Karpas-422 (cell line): Measurements from ENCODE around the gene UEVLD. TPM values are rescaled to one million over a fixed set of nuclear protein-coding genes. Genes with fewer than 3 reads are reported as not detected.

Experiments
- DNase-seq: peaks from one replicate; pipeline ENCODE4 v3.0.0-alpha.2; 2015
- H2AFZ ChIP-seq: fragments of 200-600 bp; sonication (generic); 2 replicates; pipeline ENCODE4 v1.6.1; 2014; ENCODE audit warnings: antibody characterized with exemption, low read length, mixed read lengths
- H3K27ac ChIP-seq: fragments of 200-600 bp; sonication (generic); 2 replicates; pipeline ENCODE4 v1.5.1; 2014; ENCODE audit warnings: mild to moderate bottlenecking, low read length, moderate library complexity
- H3K27me3 ChIP-seq: fragments of 200-600 bp; sonication (generic); 2 replicates; pipeline ENCODE4 v1.6.1; 2014; ENCODE audit warnings: low read length, mixed read lengths
- H3K36me3 ChIP-seq: fragments of 200-600 bp; sonication (generic); 2 replicates; pipeline ENCODE4 v1.6.1; 2014; ENCODE audit warnings: low read length, mixed read lengths; ENCODE audit not compliant: insufficient read depth
- H3K4me1 ChIP-seq: fragments of 200-600 bp; sonication (generic); 2 replicates; pipeline ENCODE4 v1.6.1; 2014; ENCODE audit warnings: mild to moderate bottlenecking, low read length, mixed read lengths
- H3K4me2 ChIP-seq: fragments of 200-600 bp; sonication (generic); 2 replicates; pipeline ENCODE4 v1.6.1; 2014; ENCODE audit warnings: low read length, low read depth, mild to moderate bottlenecking; ENCODE audit not compliant: poor library complexity, severe bottlenecking
- H3K4me3 ChIP-seq: fragments of 200-600 bp; sonication (generic); 2 replicates; pipeline ENCODE4 v1.5.1; 2014; ENCODE audit warnings: mild to moderate bottlenecking, antibody characterized with exemption, low read length, mixed read lengths
- H3K79me2 ChIP-seq: fragments of 200-600 bp; sonication (generic); 2 replicates; pipeline ENCODE4 v1.6.1; 2014; ENCODE audit warnings: mild to moderate bottlenecking, low read length, mixed read lengths
- H3K9ac ChIP-seq: fragments of 200-600 bp; sonication (generic); 2 replicates; pipeline ENCODE4 v1.6.0; 2014; ENCODE audit warnings: low read length
- H3K9me2 ChIP-seq: fragments of 200-600 bp; sonication (generic), shearing (Covaris generic); replicated peaks from 2 replicates; pipeline ENCODE4 v1.6.0; 2014; ENCODE audit warnings: mild to moderate bottlenecking, low read length, moderate library complexity; ENCODE audit not compliant: insufficient read depth
- H3K9me3 ChIP-seq: fragments of 300-700, 200-600 bp; sonication (generic); 2 replicates; pipeline ENCODE4 v1.6.1; 2014; ENCODE audit warnings: low read length, mixed read lengths
- H4K20me1 ChIP-seq: fragments of 200-600 bp; sonication (generic); 2 replicates; pipeline ENCODE4 v1.6.1; 2014; ENCODE audit warnings: mild to moderate bottlenecking, antibody characterized with exemption, low read length, low read depth; ENCODE audit not compliant: insufficient read depth
- total RNA-seq: library from RNA; depleted of rRNA; stranded (reverse); fragments of >200 nt; shearing (Covaris generic); gene quantifications from 2 replicates; pipeline ENCODE4 v1.2.3, GENCODE V29; 2014; ENCODE audit warnings: low replicate concordance

Gene UEVLD
- total RNA-seq, 1 experiment from 2014 or later = 14.8 TPM

DNA sequence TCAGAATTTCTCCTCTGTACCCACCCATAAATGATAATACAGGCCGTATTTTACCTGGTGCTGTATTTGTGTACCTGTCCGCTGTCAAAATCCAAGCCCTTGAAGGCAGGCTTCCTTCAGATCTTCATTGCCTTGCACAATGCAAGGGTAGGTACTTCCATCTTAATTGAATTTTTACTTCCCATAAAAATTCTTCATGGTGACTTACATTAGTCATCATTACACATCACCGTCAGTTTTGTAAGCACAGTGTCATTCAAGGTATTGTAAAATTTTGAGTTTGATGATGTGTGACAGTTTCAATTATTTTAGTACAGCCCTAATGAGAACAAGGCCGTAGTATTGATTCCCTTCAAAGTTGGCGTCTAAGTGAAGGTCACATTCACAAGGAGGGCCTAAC, 61.0 kb downstream of the UEVLD start:
- H3K9ac ChIP-seq = peak overlapping the region; percentile 85
- peak overlapping the region; percentile 92 for H3K4me3 ChIP-seq
- DNase-seq = peak; percentile 50
- H3K27me3 ChIP-seq = no peaks in the 10 kb centered on the region
- H3K27ac ChIP-seq = peak overlapping the region; percentile 40; the same call in 1 of the 2 replicates
- peaks cover 33% of the 10 kb centered on the region for H3K4me1 ChIP-seq
- H2AFZ ChIP-seq = 0 out of 2 replicates have a peak overlapping the region, but pooled peaks have one; percentile 85
- H3K9me3 ChIP-seq = no peaks in the 10 kb centered on the region
- no peaks in the 10 kb centered on the region for H3K9me2 ChIP-seq
- H3K4me2 ChIP-seq = peak overlapping the region; percentile 95
- H3K36me3 ChIP-seq = no peaks in the 10 kb centered on the region; the same call in 1 of the 2 replicates
- H3K79me2 ChIP-seq = peaks cover 75% of the 10 kb centered on the region
- no peaks in the 10 kb centered on the region for H4K20me1 ChIP-seq

DNA sequence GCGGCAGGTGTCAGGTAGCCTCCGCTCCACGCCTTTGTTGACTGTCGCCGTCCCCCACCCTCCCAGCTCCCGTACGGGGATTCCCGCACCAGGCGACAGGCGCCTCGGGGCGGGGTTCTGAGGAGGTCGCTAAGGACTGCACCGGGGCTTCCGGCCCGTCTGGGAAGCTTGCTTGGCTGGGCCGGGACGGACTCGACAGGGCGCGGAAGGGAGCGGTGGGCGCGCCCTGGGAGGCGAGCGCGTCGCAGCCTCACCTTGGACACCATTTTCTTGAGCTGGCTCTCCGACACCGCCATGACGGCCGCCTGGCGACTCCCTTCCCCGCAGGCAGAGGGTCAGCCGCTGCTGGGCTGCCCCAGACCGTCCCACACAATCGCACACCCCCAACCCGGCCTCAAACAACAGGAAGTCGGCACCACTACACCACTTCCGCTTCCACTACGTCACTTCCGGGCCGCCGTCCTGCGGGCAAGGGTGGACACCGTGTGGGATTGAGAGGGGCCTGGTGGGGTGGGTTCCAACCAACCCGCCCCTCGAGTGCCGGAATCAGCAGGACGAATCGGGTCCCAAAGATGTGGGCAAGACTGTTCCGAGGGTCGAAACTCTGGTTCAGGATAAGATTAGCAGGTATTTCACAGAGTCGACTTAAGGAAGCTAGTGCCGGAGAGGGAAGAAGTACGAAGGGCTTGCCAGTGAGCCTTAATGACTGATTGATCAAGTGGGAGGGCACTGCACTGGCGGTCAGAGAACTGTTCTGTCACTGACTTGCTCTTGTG, 61.8 kb downstream of the UEVLD start, which contains the start of gene TSG101:
TSS of gene TSG101 (minus strand) at position 422 of the 776 bp plus-strand sequence. CDS start at position 296, 126 bp downstream.
- Histone ChIP-seq H3K9me2 (no peaks in the 10 kb centered on the region), H3K27me3 (no peaks in the 10 kb centered on the region), H3K9ac (peak within 1 kb of the TSS; percentile 85), H3K4me1 (peaks cover 33% of the 10 kb centered on the region), H3K9me3 (no peaks in the 10 kb centered on the region), H2AFZ (peak within 1 kb of the TSS; percentile 85), H3K27ac (peak within 1 kb of the TSS; percentile 40), H3K4me2 (peak within 1 kb of the TSS; percentile 95), H4K20me1 (no peaks in the 10 kb centered on the region), H3K4me3 (peak within 1 kb of the TSS; percentile 92), H3K79me2 (peaks cover 83% of the 10 kb centered on the region), H3K36me3 (no peaks in the 10 kb centered on the region; the same call in 1 of the 2 replicates)
- peak; percentile 95 for DNase-seq

DNA sequence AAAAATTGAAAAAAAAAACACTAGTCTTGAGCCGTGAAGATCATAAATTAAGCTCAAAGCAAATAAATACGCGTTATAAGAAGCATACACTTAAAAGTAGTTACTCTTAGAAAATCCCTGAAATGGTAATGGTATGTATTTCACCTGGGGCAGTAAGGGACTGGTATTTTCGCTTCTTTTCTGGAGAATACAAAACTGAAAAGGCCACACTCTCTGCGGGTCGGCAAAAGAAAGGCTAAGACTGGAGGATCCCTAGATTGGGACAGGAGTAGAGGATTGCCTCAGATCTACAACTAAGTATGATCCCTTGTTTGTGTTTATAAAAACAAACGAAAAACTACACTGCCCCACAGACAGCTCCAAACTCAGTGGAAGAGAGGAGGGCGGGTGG, 62.4 kb downstream of the UEVLD start:
- H3K4me3 ChIP-seq = peak overlapping the region; percentile 92
- no peak overlapping the region for H2AFZ ChIP-seq
- peak overlapping the region; percentile 40; the same call in 1 of the 2 replicates for H3K27ac ChIP-seq
- H3K36me3 ChIP-seq = no peaks in the 10 kb centered on the region; the same call in 1 of the 2 replicates
- no peaks in the 10 kb centered on the region for H3K9me2 ChIP-seq
- H3K9ac ChIP-seq = peak overlapping the region; percentile 85
- peak; percentile 39 for DNase-seq
- H3K27me3 ChIP-seq = no peaks in the 10 kb centered on the region
- peaks cover 33% of the 10 kb centered on the region for H3K4me1 ChIP-seq
- no peaks in the 10 kb centered on the region for H3K9me3 ChIP-seq
- peak overlapping the region; percentile 95 for H3K4me2 ChIP-seq
- peaks cover 87% of the 10 kb centered on the region for H3K79me2 ChIP-seq
- no peaks in the 10 kb centered on the region for H4K20me1 ChIP-seq

DNA sequence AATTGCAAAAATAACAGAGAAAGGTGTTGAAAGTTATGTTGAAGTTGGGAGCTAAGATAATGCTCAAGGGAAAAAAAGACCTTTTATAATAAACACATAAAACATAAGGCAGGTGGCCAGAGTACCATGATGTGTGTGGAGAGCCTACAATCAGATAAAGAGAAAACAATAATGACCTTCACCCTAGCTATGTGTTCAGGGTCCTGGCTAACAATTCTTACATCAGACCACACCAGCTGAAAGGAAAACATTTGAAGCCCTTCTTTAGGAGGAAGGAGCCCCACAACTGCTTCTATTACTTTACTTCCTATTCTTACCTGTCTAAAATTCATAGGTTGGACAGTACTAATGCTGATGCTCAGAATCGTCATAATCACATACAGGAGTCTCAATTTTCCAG, 64.3 kb downstream of the UEVLD start:
- Histone ChIP-seq H4K20me1 (no peaks in the 10 kb centered on the region), H3K4me1 (peaks cover 28% of the 10 kb centered on the region), H3K9ac (no peak overlapping the region), H3K27me3 (no peaks in the 10 kb centered on the region), H3K4me3 (no peak overlapping the region), H3K27ac (no peak overlapping the region), H3K9me3 (no peaks in the 10 kb centered on the region), H3K9me2 (no peaks in the 10 kb centered on the region), H3K79me2 (peaks cover 94% of the 10 kb centered on the region), H3K36me3 (no peaks in the 10 kb centered on the region; the same call in 1 of the 2 replicates), H3K4me2 (peak overlapping the region; percentile 5), H2AFZ (no peak overlapping the region)
- DNase-seq = no peak

DNA sequence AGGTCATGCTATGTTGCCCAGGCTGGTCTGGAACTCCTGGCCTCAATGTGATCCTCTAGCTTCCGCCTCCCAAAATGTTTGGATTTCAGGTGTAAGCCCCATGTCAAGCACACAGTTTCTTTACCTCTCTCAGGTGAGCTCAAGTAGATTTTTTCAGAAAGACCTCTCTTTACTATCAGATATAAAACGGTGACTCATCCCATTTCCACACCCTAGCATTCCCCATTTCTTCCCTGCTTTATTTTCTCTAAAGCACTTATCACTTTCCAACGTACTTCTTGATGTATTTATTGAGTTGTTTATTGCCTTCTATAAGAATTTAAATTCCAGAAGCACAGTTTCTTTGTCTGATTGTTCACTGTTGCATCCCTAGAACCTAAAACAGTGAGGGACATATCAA, 65.5 kb downstream of the UEVLD start:
- Histone ChIP-seq H4K20me1 (no peaks in the 10 kb centered on the region), H3K9me2 (no peaks in the 10 kb centered on the region), H3K4me2 (no peak overlapping the region), H3K27me3 (no peaks in the 10 kb centered on the region), H3K4me3 (no peak overlapping the region), H3K36me3 (peaks cover 3% of the 10 kb centered on the region; the same call in 1 of the 2 replicates), H3K79me2 (peaks cover 97% of the 10 kb centered on the region), H2AFZ (no peak overlapping the region), H3K27ac (no peak overlapping the region), H3K9me3 (no peaks in the 10 kb centered on the region), H3K9ac (no peak overlapping the region), H3K4me1 (peaks cover 20% of the 10 kb centered on the region)
- no peak for DNase-seq

DNA sequence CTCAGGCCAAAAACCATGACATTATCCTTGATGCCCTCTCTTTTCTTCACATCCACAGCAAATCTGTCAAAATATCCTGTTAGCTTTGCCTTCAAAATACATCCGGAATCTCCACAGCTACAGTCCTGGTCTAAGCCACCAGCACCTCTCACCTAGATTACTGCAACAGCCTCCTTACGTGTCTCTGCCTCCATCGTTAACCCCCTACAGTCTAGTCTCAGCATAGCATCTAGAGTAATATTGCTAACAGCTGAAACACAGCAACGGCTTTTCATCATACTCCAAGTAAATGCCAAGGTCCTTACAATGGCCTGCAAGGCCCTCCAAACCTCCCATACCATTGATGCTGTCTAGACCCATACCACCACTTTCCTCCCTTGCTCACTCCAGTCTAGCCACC, 66.1 kb downstream of the UEVLD start:
- no peak overlapping the region for H3K4me3 ChIP-seq
- H3K79me2 ChIP-seq = peaks cover 97% of the 10 kb centered on the region
- no peaks in the 10 kb centered on the region for H3K27me3 ChIP-seq
- peaks cover 14% of the 10 kb centered on the region for H3K4me1 ChIP-seq
- H3K9me3 ChIP-seq = no peaks in the 10 kb centered on the region
- no peak overlapping the region for H3K9ac ChIP-seq
- no peak overlapping the region for H3K27ac ChIP-seq
- H3K4me2 ChIP-seq = no peak overlapping the region
- DNase-seq = peak; percentile 61
- H2AFZ ChIP-seq = no peak overlapping the region
- peaks cover 10% of the 10 kb centered on the region; the same call in 1 of the 2 replicates for H3K36me3 ChIP-seq
- no peaks in the 10 kb centered on the region for H3K9me2 ChIP-seq
- no peaks in the 10 kb centered on the region for H4K20me1 ChIP-seq

DNA sequence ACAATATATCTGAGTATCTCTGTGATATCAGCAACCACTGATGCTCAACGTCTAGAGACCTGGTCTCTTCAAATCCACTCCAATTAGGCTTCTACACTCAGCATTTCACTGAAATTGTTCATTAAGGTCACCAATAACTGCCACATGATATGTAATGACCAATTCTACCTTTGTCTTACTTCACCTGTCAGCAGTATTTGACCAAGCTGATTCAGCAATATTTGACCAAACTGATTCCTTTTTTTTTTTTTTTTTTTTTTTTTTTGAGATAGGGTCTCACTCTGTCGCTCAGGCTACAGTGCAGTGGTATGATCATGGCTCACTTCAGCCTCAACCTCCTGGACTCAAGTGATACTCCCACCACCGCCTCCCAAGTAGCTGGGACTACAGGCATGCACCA, 67.4 kb downstream of the UEVLD start:
- Histone ChIP-seq H3K4me2 (no peak overlapping the region), H3K36me3 (peaks cover 11% of the 10 kb centered on the region; the same call in 1 of the 2 replicates), H3K9ac (no peak overlapping the region), H2AFZ (no peak overlapping the region), H3K4me1 (peaks cover 14% of the 10 kb centered on the region), H3K27ac (no peak overlapping the region), H3K9me3 (no peaks in the 10 kb centered on the region), H3K79me2 (peaks cover 86% of the 10 kb centered on the region), H3K27me3 (no peaks in the 10 kb centered on the region), H3K9me2 (no peaks in the 10 kb centered on the region), H4K20me1 (no peaks in the 10 kb centered on the region), H3K4me3 (no peak overlapping the region)
- no peak for DNase-seq

DNA sequence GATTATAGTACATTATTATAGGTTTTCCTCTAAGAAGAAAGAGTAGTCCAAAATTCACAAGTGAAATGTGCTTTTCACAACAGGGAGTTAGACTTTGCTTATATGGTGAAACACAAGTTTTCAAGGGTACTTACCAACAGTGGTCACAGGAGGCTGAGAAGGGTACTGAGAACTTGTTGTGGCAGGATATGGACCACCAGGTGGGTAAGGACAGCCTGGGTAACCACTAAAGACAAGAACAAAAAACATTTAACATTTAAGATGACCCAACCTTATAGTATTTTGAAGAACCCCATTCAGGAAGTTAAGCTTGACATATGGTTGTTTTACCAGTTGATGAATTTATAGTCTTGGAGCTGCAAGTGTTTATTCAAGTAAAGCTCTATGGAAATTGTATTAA, 86.2 kb downstream of the UEVLD start:
- no peak for DNase-seq
- H3K9me3 ChIP-seq = no peaks in the 10 kb centered on the region
- H3K27ac ChIP-seq = no peak overlapping the region
- H3K9ac ChIP-seq = no peak overlapping the region
- H3K36me3 ChIP-seq = peaks cover 39% of the 10 kb centered on the region
- no peak overlapping the region for H3K4me3 ChIP-seq
- no peaks in the 10 kb centered on the region for H3K9me2 ChIP-seq
- no peak overlapping the region for H3K4me2 ChIP-seq
- H3K4me1 ChIP-seq = no peaks in the 10 kb centered on the region
- H3K79me2 ChIP-seq = peaks cover 2% of the 10 kb centered on the region; the same call in 1 of the 2 replicates
- H3K27me3 ChIP-seq = no peaks in the 10 kb centered on the region
- H2AFZ ChIP-seq = no peak overlapping the region
- no peaks in the 10 kb centered on the region for H4K20me1 ChIP-seq
